Metanephros (tissue), 1 donor: ENCODE measurements around the gene RASGRF1. TPM values are rescaled to one million over a fixed set of nuclear protein-coding genes. Genes with fewer than 3 reads are reported as not detected.

Experiments used
- total RNA-seq: library from RNA; depleted of rRNA; stranded (reverse); fragments of >200 nt; gene quantifications from one replicate; pipeline ENCODE4 v1.2.3, GENCODE V29; 2014

Gene RASGRF1, protein sequence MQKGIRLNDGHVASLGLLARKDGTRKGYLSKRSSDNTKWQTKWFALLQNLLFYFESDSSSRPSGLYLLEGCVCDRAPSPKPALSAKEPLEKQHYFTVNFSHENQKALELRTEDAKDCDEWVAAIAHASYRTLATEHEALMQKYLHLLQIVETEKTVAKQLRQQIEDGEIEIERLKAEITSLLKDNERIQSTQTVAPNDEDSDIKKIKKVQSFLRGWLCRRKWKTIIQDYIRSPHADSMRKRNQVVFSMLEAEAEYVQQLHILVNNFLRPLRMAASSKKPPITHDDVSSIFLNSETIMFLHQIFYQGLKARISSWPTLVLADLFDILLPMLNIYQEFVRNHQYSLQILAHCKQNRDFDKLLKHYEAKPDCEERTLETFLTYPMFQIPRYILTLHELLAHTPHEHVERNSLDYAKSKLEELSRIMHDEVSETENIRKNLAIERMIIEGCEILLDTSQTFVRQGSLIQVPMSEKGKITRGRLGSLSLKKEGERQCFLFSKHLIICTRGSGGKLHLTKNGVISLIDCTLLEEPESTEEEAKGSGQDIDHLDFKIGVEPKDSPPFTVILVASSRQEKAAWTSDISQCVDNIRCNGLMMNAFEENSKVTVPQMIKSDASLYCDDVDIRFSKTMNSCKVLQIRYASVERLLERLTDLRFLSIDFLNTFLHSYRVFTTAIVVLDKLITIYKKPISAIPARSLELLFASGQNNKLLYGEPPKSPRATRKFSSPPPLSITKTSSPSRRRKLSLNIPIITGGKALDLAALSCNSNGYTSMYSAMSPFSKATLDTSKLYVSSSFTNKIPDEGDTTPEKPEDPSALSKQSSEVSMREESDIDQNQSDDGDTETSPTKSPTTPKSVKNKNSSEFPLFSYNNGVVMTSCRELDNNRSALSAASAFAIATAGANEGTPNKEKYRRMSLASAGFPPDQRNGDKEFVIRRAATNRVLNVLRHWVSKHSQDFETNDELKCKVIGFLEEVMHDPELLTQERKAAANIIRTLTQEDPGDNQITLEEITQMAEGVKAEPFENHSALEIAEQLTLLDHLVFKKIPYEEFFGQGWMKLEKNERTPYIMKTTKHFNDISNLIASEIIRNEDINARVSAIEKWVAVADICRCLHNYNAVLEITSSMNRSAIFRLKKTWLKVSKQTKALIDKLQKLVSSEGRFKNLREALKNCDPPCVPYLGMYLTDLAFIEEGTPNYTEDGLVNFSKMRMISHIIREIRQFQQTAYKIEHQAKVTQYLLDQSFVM (N-terminal part only)
- total RNA-seq, result 0.35 TPM

DNA sequence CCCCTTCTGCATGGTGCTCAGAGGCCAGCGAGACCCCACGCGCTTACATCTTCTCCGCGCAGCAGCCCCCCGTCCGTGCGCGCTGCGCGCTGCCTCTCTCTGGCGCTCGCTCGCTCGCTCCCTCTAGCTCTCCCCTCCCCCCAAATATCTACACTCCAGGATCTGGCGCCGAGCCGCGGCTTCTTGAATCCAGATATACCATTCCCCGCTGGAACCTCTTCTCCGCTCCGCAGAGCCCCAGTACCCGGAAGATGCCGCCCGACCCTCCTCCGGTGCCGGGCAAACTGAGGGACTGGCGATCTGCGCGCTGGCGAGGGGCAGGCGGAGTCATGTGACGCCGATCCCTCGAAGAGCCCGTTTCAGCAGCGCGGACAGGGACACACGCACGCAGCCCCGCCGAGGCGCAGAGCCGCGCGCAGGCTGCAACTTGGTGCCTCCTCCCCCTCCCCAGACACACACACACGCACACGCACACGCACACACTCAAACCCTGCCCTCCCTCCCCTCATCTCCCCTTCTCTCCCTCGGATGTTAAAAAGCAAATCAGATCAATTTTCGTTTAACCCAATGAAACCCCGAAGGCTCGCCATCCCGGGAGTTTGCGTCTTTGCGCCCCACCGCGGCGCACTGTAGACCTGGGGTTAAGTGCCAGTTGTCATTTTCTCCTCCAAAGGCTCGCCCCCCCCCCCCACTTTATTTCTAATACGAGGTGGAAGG lies at the start of gene RASGRF1:
TSS of gene RASGRF1 (minus strand) at position 294 of the 717 bp plus-strand sequence. CDS start at position 12, 282 bp downstream.

DNA sequence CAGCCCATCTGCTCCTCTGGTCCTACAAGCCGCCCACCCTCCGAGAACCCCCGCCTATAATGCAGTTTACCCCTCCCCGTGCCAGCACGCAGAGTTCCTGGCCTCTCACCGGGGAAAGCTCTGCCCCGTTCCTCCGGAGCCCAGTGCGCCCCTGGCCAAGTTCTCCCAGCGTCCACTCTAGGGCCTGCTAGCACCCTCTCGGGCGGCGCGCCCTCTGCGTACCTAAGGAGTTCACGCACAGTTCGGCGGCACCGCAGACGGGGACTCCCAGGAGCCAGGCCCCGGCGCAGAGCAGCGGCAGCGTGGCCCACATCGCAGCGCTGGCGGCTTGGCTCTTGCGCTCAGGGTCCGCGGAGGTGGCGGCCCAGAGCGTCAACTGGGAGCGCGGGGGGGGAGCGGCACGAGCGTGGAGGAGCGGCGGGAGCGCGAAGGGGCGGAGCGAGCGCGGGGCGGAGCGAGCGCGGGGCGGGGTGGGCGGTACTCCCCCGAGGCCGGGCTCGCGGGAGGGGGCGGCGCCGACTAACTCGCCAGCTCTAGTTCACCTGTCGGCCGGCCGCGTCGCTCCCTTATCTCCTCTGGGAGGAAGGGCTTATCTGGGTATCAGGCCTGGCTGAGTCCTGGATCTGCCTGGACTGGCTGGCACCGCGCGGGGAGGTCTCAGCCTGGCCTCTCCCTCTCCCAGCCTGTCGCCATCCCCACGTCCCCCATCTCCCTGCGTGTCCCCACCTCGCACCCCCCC lies 145.7 kb downstream of the RASGRF1 start, which contains the start of gene CTSH:
TSS of gene CTSH (minus strand) at position 378 of the 739 bp plus-strand sequence. CDS start at position 313, 65 bp downstream.

Other genes starting within 250 kb of the RASGRF1 start
- 265 TPM for gene MORF4L1, start 217.9 kb downstream of the RASGRF1 start, total RNA-seq
- 288 TPM for gene CTSH, start 145.7 kb downstream of the RASGRF1 start, total RNA-seq
- gene ANKRD34C, start 191.9 kb upstream of the RASGRF1 start, total RNA-seq, result 0.12 TPM
- 50.1 TPM for gene TMED3, start 220.3 kb upstream of the RASGRF1 start, total RNA-seq